NCI-H1417 treated with DMSO at 0.1 percent for 48 hours (cell line): ENCODE data around the gene SEC24D.

ENCODE experiments used
- DNase-seq: peaks from one replicate; lab custom pipeline; 2025; lab: John Stamatoyannopoulos, UW

Gene SEC24D

DNA sequence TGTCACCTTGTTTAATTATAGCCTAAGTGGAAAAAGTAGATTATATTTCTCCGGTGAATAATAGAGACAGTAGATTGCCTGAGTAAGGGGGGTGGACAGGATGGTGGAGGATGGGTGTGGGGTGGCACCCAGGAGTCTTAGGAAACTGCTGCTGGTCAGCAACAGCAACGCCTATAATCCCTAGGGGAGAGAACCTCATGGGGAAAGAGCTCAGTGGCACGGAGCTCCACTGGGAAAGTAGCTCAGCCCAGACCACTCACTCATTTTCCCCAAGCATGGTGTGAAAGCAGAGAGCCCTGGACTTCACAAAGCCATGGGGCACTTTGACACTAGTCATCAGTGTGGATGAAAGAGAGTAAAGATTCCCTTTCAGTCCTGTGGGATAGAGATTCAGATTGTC, 119.6 kb downstream of the SEC24D start:
- DNase-seq = no peak

- DNase-seq = no peak
Observed at GRCh38 chr4:118714682-118715081, 121.2 kb downstream of the SEC24D start.

- no peak for DNase-seq
Observed at GRCh38 chr4:118712872-118713271, 123.1 kb downstream of the SEC24D start.

DNA sequence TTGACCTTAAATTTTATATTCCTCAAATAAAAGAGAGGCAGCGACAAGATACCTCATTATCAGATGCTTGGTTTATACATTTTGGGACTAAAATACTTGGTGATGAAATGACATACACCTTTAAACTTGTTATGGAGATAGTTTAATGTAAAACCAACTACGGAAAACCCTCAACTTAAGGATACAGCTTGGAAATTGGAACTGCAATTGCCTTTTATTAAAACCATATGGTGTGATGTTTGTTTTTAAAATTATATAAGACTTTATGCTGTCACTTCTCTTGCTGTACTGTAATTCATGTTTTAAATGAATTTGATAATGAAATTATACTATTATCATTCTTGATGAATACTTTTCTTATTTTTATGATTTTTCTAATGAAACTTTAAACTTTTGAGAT, 124.9 kb downstream of the SEC24D start:
- DNase-seq = no peak

- DNase-seq = no peak
Observed at GRCh38 chr4:118703118-118703517, 132.8 kb downstream of the SEC24D start.

DNA sequence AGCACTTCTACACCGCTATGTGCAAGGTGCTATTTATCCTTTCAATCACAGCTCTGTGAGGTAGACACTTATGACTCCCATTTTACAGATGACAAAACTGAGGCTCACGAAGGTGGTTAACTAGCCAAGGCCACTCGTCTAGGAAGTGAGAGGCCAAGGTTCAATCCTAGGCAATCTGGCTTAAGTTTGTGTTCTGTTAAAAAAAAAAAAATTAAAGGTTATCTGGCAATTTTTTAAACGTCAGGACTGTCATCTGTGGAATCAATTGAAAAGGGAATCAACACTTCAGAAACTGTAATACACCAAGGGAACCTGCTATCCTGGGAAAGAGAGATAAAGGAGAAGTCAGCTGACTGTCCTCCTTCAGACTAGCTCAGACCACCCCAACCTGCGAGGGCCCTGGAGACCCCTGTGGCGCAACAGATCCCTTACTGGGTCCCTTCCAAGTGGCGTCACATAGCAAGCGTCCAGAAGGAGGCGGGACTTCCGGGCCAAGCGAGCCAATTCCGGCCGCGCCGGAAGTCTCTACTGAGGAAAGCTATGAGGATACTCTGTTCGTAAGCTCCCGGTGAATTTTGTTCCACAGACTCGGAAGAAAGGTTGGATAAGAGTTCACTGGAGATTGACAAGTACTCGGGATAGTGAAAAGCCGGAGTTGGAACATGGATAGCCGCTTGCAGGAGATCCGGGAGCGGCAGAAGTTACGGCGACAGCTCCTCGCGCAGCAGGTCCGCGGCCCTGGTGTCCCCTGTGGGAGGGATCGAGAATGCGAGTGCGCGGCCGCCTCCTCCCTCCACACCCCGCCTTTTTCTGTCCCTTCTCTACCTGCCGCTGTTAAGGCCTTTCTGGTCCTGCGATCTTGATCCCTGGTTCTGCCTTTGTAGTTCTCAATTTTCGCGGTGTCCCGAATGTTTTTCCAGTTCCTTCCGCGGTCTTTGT, 150.8 kb downstream of the SEC24D start, which contains the start of gene METTL14:
Gene METTL14 (plus strand): TSS at position 520 of the 939 bp plus-strand sequence. CDS start 143 bp downstream, at position 663.
- DNase-seq = peak; percentile 62

- no peak for DNase-seq
Observed at GRCh38 chr4:118683513-118683912, 152.4 kb downstream of the SEC24D start.

- no peak for DNase-seq
Observed at GRCh38 chr4:118682928-118683327, 153.0 kb downstream of the SEC24D start.

DNA sequence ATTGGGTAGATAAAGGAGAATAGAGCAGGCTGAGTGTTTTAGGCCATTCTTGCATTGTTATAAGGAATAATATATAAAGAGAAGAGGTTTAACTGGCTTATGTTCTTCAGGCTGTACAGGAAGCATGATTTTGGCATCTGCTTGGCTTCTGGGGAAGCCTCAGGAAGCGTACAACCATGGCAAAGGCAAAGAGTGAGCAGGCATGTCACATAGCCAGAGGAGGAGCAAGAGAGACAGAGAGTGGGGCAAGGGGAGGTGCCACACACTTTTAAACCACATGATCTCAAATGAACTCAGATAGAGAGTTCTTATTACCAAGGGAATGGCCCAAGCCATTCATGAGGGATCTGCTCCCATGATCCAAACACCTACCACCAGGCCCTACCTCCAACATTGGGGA, 155.1 kb downstream of the SEC24D start:
- DNase-seq = no peak

DNA sequence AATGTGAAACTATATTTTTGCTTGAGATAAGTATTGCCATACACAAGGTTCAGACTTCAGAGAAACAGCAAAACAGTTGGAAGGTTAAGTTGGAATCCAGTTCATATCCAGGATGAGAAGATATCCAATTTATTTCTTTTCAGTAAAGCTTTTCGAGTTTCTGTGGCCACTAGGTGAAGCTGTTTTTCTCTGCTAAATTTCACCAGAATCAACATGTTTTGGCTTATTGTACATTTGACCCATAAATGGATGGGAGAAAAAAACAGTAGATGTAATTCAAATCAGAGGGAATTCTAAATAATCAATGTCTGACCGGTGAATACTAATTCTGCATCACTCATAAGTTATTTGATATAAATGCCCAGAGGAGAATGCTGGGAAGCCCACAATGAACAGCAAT, 159.8 kb downstream of the SEC24D start:
- no peak for DNase-seq
